HCT116 (cell line): ENCODE results near the gene NR2C2. TPM values are rescaled to one million over a fixed set of nuclear protein-coding genes. Genes with fewer than 3 reads are reported as not detected.

ENCODE experiments used
- ATAC-seq: fragments of 200-7000 bp; cut with Tn5 transposase; 2 replicates; pipeline ENCODE4 v1.9.1; 2020; ENCODE audit warnings: mild to moderate bottlenecking, moderate library complexity
- BruUV-seq: library from RNA; stranded (reverse); fragments of 400-500 nt; replicated peaks from 2 replicates; lab custom pipeline; 2021; lab: Mats Ljungman, UMichigan
- CTCF ChIA-PET: fragments of 300-600 bp; sonication (Branson Sonifier 250); formaldehyde crosslinking; loops from one replicate; lab custom pipeline; 2021; ENCODE audit warnings: antibody characterized with exemption; lab: Charles Lee
- POLR2A ChIA-PET: fragments of 300-600, 350-600 bp; sonication (Branson Sonifier 250); formaldehyde crosslinking; loops from one replicate; lab custom pipeline; 2021; ENCODE audit warnings: antibody characterized with exemption; lab: Charles Lee
- RAD21 ChIA-PET, 2 experiments: fragments of 300-600 bp; sonication (Branson Sonifier 250); formaldehyde crosslinking; loops; one replicate each; lab custom pipeline; 2023; ENCODE audit warnings: low total read pairs in 2 of 2; ENCODE audit not compliant: uncharacterized antibody in 2 of 2, unreplicated experiment in 2 of 2, low non-redundant PET in 1 of 2; lab: Charles Lee
- DNase-seq: peaks from one replicate; pipeline ENCODE4 v3.0.0-alpha.2; 2010; ENCODE audit warnings: low read depth, low spot score
- H2AFZ ChIP-seq: fragments of 200-600 bp; shearing (Covaris generic), sonication (generic); 2 replicates; pipeline ENCODE4 v1.6.1; 2017; ENCODE audit warnings: low read depth, mixed run types, mixed read lengths, antibody characterized with exemption, low read length; ENCODE audit not compliant: poor library complexity, severe bottlenecking
- H3K27ac ChIP-seq: 2 replicates; pipeline ENCODE4 v1.5.1; 2012; ENCODE audit warnings: low read depth, low read length
- H3K27me3 ChIP-seq: fragments of 200-600 bp; sonication (generic); 2 replicates; pipeline ENCODE4 v1.6.1; 2016; ENCODE audit warnings: mixed run types, low read length, mixed read lengths; ENCODE audit not compliant: insufficient read depth
- H3K36me3 ChIP-seq, 2 experiments: fragments of 200-500 bp in 1 of 2; fragments of 200-600 bp in 1 of 2; sonication (Bioruptor generic) in 1 of 2; sonication (generic) in 1 of 2; 2 replicates each; pipeline versions ENCODE4 v1.5.1 to v1.6.1; 2014 to 2016; ENCODE audit warnings: low read length in 2 of 2, inconsistent platforms in 1 of 2, mixed read lengths in 1 of 2, mixed run types in 1 of 2; ENCODE audit not compliant: insufficient read depth in 2 of 2, control insufficient read depth in 1 of 2
- H3K4me1 ChIP-seq, 2 experiments: fragments of 200-600 bp in 1 of 2; sonication (generic) in 1 of 2; 2 replicates each; pipeline versions ENCODE4 v1.5.1 to v1.6.1; 2012 to 2017; ENCODE audit warnings: low read length in 2 of 2, inconsistent platforms in 1 of 2, mild to moderate bottlenecking in 1 of 2, mixed read lengths in 1 of 2, mixed run types in 1 of 2, moderate library complexity in 1 of 2; ENCODE audit not compliant: insufficient read depth in 2 of 2, control insufficient read depth in 1 of 2
- H3K4me2 ChIP-seq: fragments of 200-600 bp; sonication (generic); 2 replicates; pipeline ENCODE4 v1.6.1; 2017; ENCODE audit warnings: mixed run types, low read length, mixed read lengths
- H3K4me3 ChIP-seq, 2 experiments: fragments of 200-600 bp in 1 of 2; sonication (generic) in 1 of 2; replicated peaks in 1 of 2; 2 replicates each; pipeline ENCODE4 v1.5.1; 2011 to 2016; ENCODE audit warnings: low read length in 2 of 2, control low read depth in 1 of 2, low read depth in 1 of 2, mild to moderate bottlenecking in 1 of 2, mixed read lengths in 1 of 2, mixed run types in 1 of 2
- H3K79me2 ChIP-seq: fragments of 200-600 bp; sonication (generic); 2 replicates; pipeline ENCODE4 v1.6.1; 2017; ENCODE audit warnings: mild to moderate bottlenecking, mixed run types, low read length, moderate library complexity, mixed read lengths; ENCODE audit not compliant: insufficient read depth
- H3K9ac ChIP-seq: fragments of 200-600 bp; sonication (generic); 2 replicates; pipeline ENCODE4 v1.6.1; 2016; ENCODE audit warnings: low read length, mixed read lengths
- H3K9me2 ChIP-seq: fragments of 200-600 bp; sonication (generic), shearing (Covaris generic); 2 replicates; pipeline ENCODE4 v1.6.1; 2017; ENCODE audit warnings: mixed run types, mild to moderate bottlenecking, moderate library complexity; ENCODE audit not compliant: insufficient read depth
- H3K9me3 ChIP-seq, 2 experiments: fragments of 200-500 bp in 1 of 2; fragments of 200-600 bp in 1 of 2; sonication (Bioruptor generic) in 1 of 2; sonication (generic) in 1 of 2; 2 replicates each; pipeline ENCODE4 v1.6.1; 2014 to 2017; ENCODE audit warnings: low read length in 2 of 2, mixed read lengths in 2 of 2, inconsistent platforms in 1 of 2, low read depth in 1 of 2, mild to moderate bottlenecking in 1 of 2, mixed run types in 1 of 2, moderate library complexity in 1 of 2; ENCODE audit not compliant: control insufficient read depth in 1 of 2, insufficient read depth in 1 of 2
- H4K20me1 ChIP-seq: fragments of 200-600 bp; sonication (generic), shearing (Covaris generic); 2 replicates; pipeline ENCODE4 v1.6.1; 2017; ENCODE audit warnings: mixed run types, mild to moderate bottlenecking, moderate library complexity; ENCODE audit not compliant: insufficient read depth
- ATF3 ChIP-seq: IDR thresholded peaks from 2 replicates; pipeline ENCODE4 v1.6.1; 2012
- CBX3 ChIP-seq: IDR thresholded peaks from 2 replicates; pipeline ENCODE4 v1.6.1; 2012; ENCODE audit warnings: low read depth
- CEBPB ChIP-seq: IDR thresholded peaks from 2 replicates; pipeline ENCODE4 v1.6.1; 2012; ENCODE audit warnings: low read depth
- ELF1 ChIP-seq: IDR thresholded peaks from 2 replicates; pipeline ENCODE4 v1.6.1; 2012; ENCODE audit warnings: low read depth, borderline replicate concordance
- EZH2phosphoT487 ChIP-seq: fragments of 200-600 bp; IDR thresholded peaks from 2 replicates; pipeline ENCODE4 v1.6.1; 2018; ENCODE audit warnings: antibody characterized with exemption, borderline replicate concordance
- FOSL1 ChIP-seq: IDR thresholded peaks from 2 replicates; pipeline ENCODE4 v1.6.1; 2012; ENCODE audit warnings: low read depth
- JUND ChIP-seq: IDR thresholded peaks from 2 replicates; pipeline ENCODE4 v1.6.1; 2012
- MAX ChIP-seq: IDR thresholded peaks from 2 replicates; pipeline ENCODE4 v1.6.1; 2012
- POLR2A ChIP-seq: IDR thresholded peaks from 2 replicates; pipeline ENCODE4 v1.7.0; 2011; ENCODE audit warnings: borderline replicate concordance; ENCODE audit not compliant: insufficient read depth, insufficient read length; ENCODE audit errors: extremely low read depth
- POLR2AphosphoS5 ChIP-seq: IDR thresholded peaks from 2 replicates; pipeline ENCODE4 v1.6.1; 2011; ENCODE audit warnings: mild to moderate bottlenecking, low read depth, low read length, moderate library complexity
- REST ChIP-seq: IDR thresholded peaks from 2 replicates; pipeline ENCODE4 v1.6.1; 2012; ENCODE audit warnings: low read depth
- SIN3A ChIP-seq: IDR thresholded peaks from 2 replicates; pipeline ENCODE4 v1.6.1; 2012; ENCODE audit warnings: low read depth
- TCF7L2 ChIP-seq: IDR thresholded peaks from 2 replicates; pipeline ENCODE4 v1.7.0; 2011; ENCODE audit warnings: borderline replicate concordance, inconsistent platforms; ENCODE audit not compliant: insufficient read depth, insufficient read length; ENCODE audit errors: extremely low read depth
- ZBTB33 ChIP-seq: IDR thresholded peaks from 2 replicates; pipeline ENCODE4 v1.6.1; 2011; ENCODE audit warnings: mild to moderate bottlenecking, low read length, moderate library complexity; ENCODE audit not compliant: insufficient replicate concordance; ENCODE audit errors: extremely low read depth
- ZFX ChIP-seq: fragments of 450-650 bp; IDR thresholded peaks from 2 replicates; pipeline ENCODE4 v1.6.1; 2017
- ZNF274 ChIP-seq: fragments of 200-500 bp; sonication (Bioruptor generic); IDR thresholded peaks from 2 replicates; pipeline ENCODE4 v1.6.1; 2014; ENCODE audit warnings: mild to moderate bottlenecking, low read depth, low read length, inconsistent platforms
- intact Hi-C: fragments of 100-400 bp; cut with micrococcal nuclease; formaldehyde crosslinking; loops from 2 replicates; pipeline ENCODE4 v1.10.0; 2022
- total RNA-seq: library from RNA; stranded (reverse); gene quantifications from one replicate; pipeline ENCODE4 v1.2.1, GENCODE V29; 2021; ENCODE audit not compliant: unreplicated experiment

NR2C2 gene
- total RNA-seq, 1 experiment from 2014 or later: 45.0 TPM

GRCh38 chr3:15029625-15030024 lies 82.2 kb downstream of the NR2C2 start:
- H3K27me3 ChIP-seq: no peaks in the 10 kb centered on the region
- ChIA-PET RAD21 (no interaction called here), CTCF (no interaction called here), POLR2A (no interaction called here)
- no peak overlapping the region for H2AFZ ChIP-seq
- intact Hi-C loops: no loop called here
- no peak overlapping the region for H3K4me2 ChIP-seq
- H3K4me3 ChIP-seq: no peak overlapping the region
- H3K9me3 ChIP-seq: no peaks in the 10 kb centered on the region
- no peaks in the 10 kb centered on the region for H3K79me2 ChIP-seq
- TF ChIP-seq ELF1 (no peak), ZFX (no peak), SIN3A (no peak), ATF3 (no peak), MAX (no peak), POLR2A (no peak), CEBPB (no peak), TCF7L2 (no peak), REST (no peak), ZBTB33 (no peak), EZH2phosphoT487 (no peak), FOSL1 (no peak), ZNF274 (no peak), POLR2AphosphoS5 (no peak), JUND (no peak), CBX3 (no peak)
- peaks cover 21 to 30% of the 10 kb centered on the region in 2 experiments for H3K36me3 ChIP-seq
- no peak overlapping the region for H3K9ac ChIP-seq
- H3K9me2 ChIP-seq: no peaks in the 10 kb centered on the region
- DNase-seq: no peak
- ATAC-seq: no peak
- no peaks in the 10 kb centered on the region for H4K20me1 ChIP-seq
- no peak overlapping the region for H3K27ac ChIP-seq
- BruUV-seq: no TSS peak
- H3K4me1 ChIP-seq: no peaks in the 10 kb centered on the region
